Activated naive CD4-positive, alpha-beta T cell treated with anti-CD3 and anti-CD28 coated beads, Interleukin-2, amount 50 U/mL, for 24 hours (primary cell): ENCODE results near the gene TNFAIP3.
A peak's percentile ranks its signal among the peaks of the same experiment; 100 is the strongest.

Experiments used
- H3K27ac Mint-ChIP-seq: one replicate; pipeline ENCODE4 v1.8.0; 2021; ENCODE audit warnings: mild to moderate bottlenecking, mixed read lengths
- H3K27me3 Mint-ChIP-seq: one replicate; pipeline ENCODE4 v1.8.0; 2021; ENCODE audit warnings: mixed read lengths
- H3K36me3 Mint-ChIP-seq: one replicate; pipeline ENCODE4 v1.8.0; 2021; ENCODE audit warnings: mixed read lengths
- H3K4me1 Mint-ChIP-seq: one replicate; pipeline ENCODE4 v1.8.0; 2021; ENCODE audit warnings: mixed read lengths
- H3K4me3 Mint-ChIP-seq: one replicate; pipeline ENCODE4 v1.8.0; 2021; ENCODE audit warnings: mild to moderate bottlenecking, mixed read lengths
- H3K9me3 Mint-ChIP-seq: one replicate; pipeline ENCODE4 v1.8.0; 2021; ENCODE audit warnings: mixed read lengths

The TNFAIP3 gene

GRCh38 chr6:137850816-137851602 lies 16.1 kb upstream of the TNFAIP3 start:
- peaks cover 10% of the 10 kb centered on the region for H3K36me3 Mint-ChIP-seq
- H3K9me3 Mint-ChIP-seq, result no peaks in the 10 kb centered on the region
- peaks cover 11% of the 10 kb centered on the region for H3K4me1 Mint-ChIP-seq
- no peaks in the 10 kb centered on the region for H3K27me3 Mint-ChIP-seq
- H3K4me3 Mint-ChIP-seq, result no peak overlapping the region
- no peak overlapping the region for H3K27ac Mint-ChIP-seq

- Mint-ChIP-seq H3K27me3 (no peaks in the 10 kb centered on the region), H3K9me3 (no peaks in the 10 kb centered on the region), H3K4me3 (no peak overlapping the region), H3K27ac (no peak overlapping the region), H3K4me1 (peaks cover 11% of the 10 kb centered on the region), H3K36me3 (peaks cover 13% of the 10 kb centered on the region)
These were observed 15.4 kb upstream of the TNFAIP3 start for GRCh38 chr6:137851669-137852068.

GRCh38 chr6:137852346-137852745 lies 14.7 kb upstream of the TNFAIP3 start:
- H3K4me3 Mint-ChIP-seq, result no peak overlapping the region
- H3K27ac Mint-ChIP-seq, result peak overlapping the region; percentile 3
- H3K4me1 Mint-ChIP-seq, result peaks cover 11% of the 10 kb centered on the region
- H3K36me3 Mint-ChIP-seq, result peaks cover 15% of the 10 kb centered on the region
- H3K27me3 Mint-ChIP-seq, result no peaks in the 10 kb centered on the region
- no peaks in the 10 kb centered on the region for H3K9me3 Mint-ChIP-seq

GRCh38 chr6:137852811-137853210 lies 14.2 kb upstream of the TNFAIP3 start:
- H3K4me1 Mint-ChIP-seq, result peaks cover 11% of the 10 kb centered on the region
- H3K27ac Mint-ChIP-seq, result no peak overlapping the region
- H3K9me3 Mint-ChIP-seq, result no peaks in the 10 kb centered on the region
- no peaks in the 10 kb centered on the region for H3K27me3 Mint-ChIP-seq
- no peak overlapping the region for H3K4me3 Mint-ChIP-seq
- H3K36me3 Mint-ChIP-seq, result peaks cover 20% of the 10 kb centered on the region

- Mint-ChIP-seq H3K27ac (no peak overlapping the region), H3K4me3 (no peak overlapping the region), H3K27me3 (no peaks in the 10 kb centered on the region), H3K9me3 (no peaks in the 10 kb centered on the region), H3K36me3 (peaks cover 24% of the 10 kb centered on the region), H3K4me1 (peaks cover 11% of the 10 kb centered on the region)
These were observed 13.4 kb upstream of the TNFAIP3 start for GRCh38 chr6:137853569-137854213.

GRCh38 chr6:137856138-137856898 lies 10.7 kb upstream of the TNFAIP3 start:
- H3K4me3 Mint-ChIP-seq, result no peak overlapping the region
- peaks cover 24% of the 10 kb centered on the region for H3K36me3 Mint-ChIP-seq
- H3K4me1 Mint-ChIP-seq, result peaks cover 9% of the 10 kb centered on the region
- no peaks in the 10 kb centered on the region for H3K9me3 Mint-ChIP-seq
- no peak overlapping the region for H3K27ac Mint-ChIP-seq
- no peaks in the 10 kb centered on the region for H3K27me3 Mint-ChIP-seq

- Mint-ChIP-seq H3K36me3 (peaks cover 24% of the 10 kb centered on the region), H3K27me3 (no peaks in the 10 kb centered on the region), H3K4me1 (peaks cover 15% of the 10 kb centered on the region), H3K27ac (no peak overlapping the region), H3K4me3 (no peak overlapping the region), H3K9me3 (no peaks in the 10 kb centered on the region)
These were observed 8.0 kb upstream of the TNFAIP3 start for GRCh38 chr6:137859025-137859424.

- H3K27ac Mint-ChIP-seq, result no peak overlapping the region
- no peak overlapping the region for H3K4me3 Mint-ChIP-seq
- peaks cover 24% of the 10 kb centered on the region for H3K36me3 Mint-ChIP-seq
- H3K27me3 Mint-ChIP-seq, result no peaks in the 10 kb centered on the region
- H3K4me1 Mint-ChIP-seq, result peaks cover 24% of the 10 kb centered on the region
- no peaks in the 10 kb centered on the region for H3K9me3 Mint-ChIP-seq
These were observed 6.6 kb upstream of the TNFAIP3 start for GRCh38 chr6:137860394-137861005.

GRCh38 chr6:137861550-137862337 lies 5.3 kb upstream of the TNFAIP3 start:
- H3K9me3 Mint-ChIP-seq, result no peaks in the 10 kb centered on the region
- H3K27ac Mint-ChIP-seq, result peak overlapping the region; percentile 63
- H3K27me3 Mint-ChIP-seq, result no peaks in the 10 kb centered on the region
- H3K4me1 Mint-ChIP-seq, result peaks cover 37% of the 10 kb centered on the region
- no peak overlapping the region for H3K4me3 Mint-ChIP-seq
- peaks cover 17% of the 10 kb centered on the region for H3K36me3 Mint-ChIP-seq

GRCh38 chr6:137862419-137863090 lies 4.5 kb upstream of the TNFAIP3 start:
- H3K9me3 Mint-ChIP-seq, result no peaks in the 10 kb centered on the region
- peak overlapping the region; percentile 63 for H3K27ac Mint-ChIP-seq
- H3K4me3 Mint-ChIP-seq, result no peak overlapping the region

GRCh38 chr6:137863091-137863797 lies 3.8 kb upstream of the TNFAIP3 start:
- Mint-ChIP-seq H3K36me3 (peaks cover 10% of the 10 kb centered on the region), H3K9me3 (no peaks in the 10 kb centered on the region), H3K4me3 (no peak overlapping the region), H3K27ac (no peak overlapping the region), H3K4me1 (peaks cover 38% of the 10 kb centered on the region), H3K27me3 (no peaks in the 10 kb centered on the region)

More at GRCh38 chr6:137862419-137863090, 4.5 kb upstream of the TNFAIP3 start:
- Mint-ChIP-seq H3K4me1 (peaks cover 38% of the 10 kb centered on the region), H3K36me3 (peaks cover 14% of the 10 kb centered on the region), H3K27me3 (no peaks in the 10 kb centered on the region)

GRCh38 chr6:137864812-137865508 lies 2.1 kb upstream of the TNFAIP3 start:
- H3K9me3 Mint-ChIP-seq, result no peaks in the 10 kb centered on the region
- H3K27me3 Mint-ChIP-seq, result no peaks in the 10 kb centered on the region
- peak overlapping the region; percentile 92 for H3K4me3 Mint-ChIP-seq
- peaks cover 21% of the 10 kb centered on the region for H3K36me3 Mint-ChIP-seq
- H3K27ac Mint-ChIP-seq, result peak overlapping the region; percentile 12
- peaks cover 38% of the 10 kb centered on the region for H3K4me1 Mint-ChIP-seq

- H3K4me1 Mint-ChIP-seq, result peaks cover 36% of the 10 kb centered on the region
- H3K27me3 Mint-ChIP-seq, result no peaks in the 10 kb centered on the region
- no peaks in the 10 kb centered on the region for H3K9me3 Mint-ChIP-seq
- peak overlapping the region; percentile 97 for H3K27ac Mint-ChIP-seq
- peaks cover 30% of the 10 kb centered on the region for H3K36me3 Mint-ChIP-seq
- peak overlapping the region; percentile 92 for H3K4me3 Mint-ChIP-seq
These were observed 702 bp upstream of the TNFAIP3 start for GRCh38 chr6:137866200-137866913.
